B cell (primary cell): ENCODE data around the gene OVCA2. TPM values are rescaled to one million over a fixed set of nuclear protein-coding genes. Genes with fewer than 3 reads are reported as not detected.
A peak's percentile ranks its signal among the peaks of the same experiment; 100 is the strongest.

Experiments used
- ATAC-seq: fragments of 200-7000 bp; cut with Tn5 transposase; one replicate; pipeline ENCODE4 v1.10.0; 2021; ENCODE audit warnings: low read depth, mild to moderate bottlenecking, moderate number of reproducible peaks, moderate library complexity
- CTCF ChIA-PET: fragments of 350-600 bp; sonication (Branson Sonifier 250); formaldehyde crosslinking; loops from one replicate; lab custom pipeline; 2021; ENCODE audit warnings: antibody characterized with exemption, inconsistent platforms; lab: Charles Lee
- POLR2A ChIA-PET: fragments of 350-600 bp; sonication (Branson Sonifier 250); formaldehyde crosslinking; loops from one replicate; lab custom pipeline; 2021; ENCODE audit warnings: antibody characterized with exemption; lab: Charles Lee
- DNase-seq: peaks from one replicate; pipeline ENCODE4 v3.0.0; 2013
- H2AFZ ChIP-seq: 2 replicates; pipeline ENCODE4 v1.6.1; 2012; ENCODE audit warnings: mild to moderate bottlenecking, low read depth, low read length; ENCODE audit not compliant: insufficient read depth, poor library complexity, severe bottlenecking
- H3K27ac ChIP-seq, 2 donors: 1 replicate in 1 of 2; 2 replicates in 1 of 2; pipeline ENCODE4 v1.5.1; 2012 to 2013; ENCODE audit warnings: low read length in 2 of 2, mild to moderate bottlenecking in 2 of 2, moderate library complexity in 1 of 2
- H3K27me3 ChIP-seq, 4 experiments: fragments of 200-600 bp in 1 of 4; sonication (generic) in 1 of 4; replicated peaks in 1 of 4; 1 replicate in 2 of 4; 2 replicates in 2 of 4; pipeline versions ENCODE4 v1.6.1 to v1.7.0; 2013 to 2016; ENCODE audit warnings: low read length in 3 of 4, mild to moderate bottlenecking in 2 of 4, mixed read lengths in 1 of 4, moderate library complexity in 1 of 4; ENCODE audit not compliant: insufficient read depth in 4 of 4, control insufficient read depth in 3 of 4; ENCODE audit errors: control extremely low read depth in 1 of 4
- H3K36me3 ChIP-seq, 2 experiments: replicated peaks in 1 of 2; 1 replicate in 1 of 2; 2 replicates in 1 of 2; pipeline versions ENCODE4 v1.6.1 to v1.7.1; 2013; ENCODE audit warnings: low read length in 1 of 2; ENCODE audit not compliant: insufficient read depth in 2 of 2, control insufficient read depth in 1 of 2; ENCODE audit errors: control extremely low read depth in 1 of 2, extremely low read depth in 1 of 2
- H3K4me1 ChIP-seq, 2 donors: fragments of 200-600 bp in 1 of 2; sonication (generic) in 1 of 2; 1 replicate in 1 of 2; 2 replicates in 1 of 2; pipeline versions ENCODE4 v1.5.1 to v1.6.1; 2013 to 2017; ENCODE audit warnings: low read length in 2 of 2; ENCODE audit not compliant: control insufficient read depth in 2 of 2, insufficient read depth in 2 of 2
- H3K4me2 ChIP-seq: replicated peaks from 2 replicates; pipeline ENCODE3; 2012; ENCODE audit warnings: mild to moderate bottlenecking, low read depth, low read length; ENCODE audit not compliant: poor library complexity, severe bottlenecking
- H3K4me3 ChIP-seq, 5 experiments: fragments of 200-600 bp in 1 of 5; sonication (generic) in 1 of 5; 1 replicate in 3 of 5; 2 replicates in 2 of 5; pipeline versions ENCODE4 v1.5.1 to v1.7.0; 2011 to 2016; ENCODE audit warnings: low read length in 4 of 5, mild to moderate bottlenecking in 4 of 5, low read depth in 2 of 5, control low read depth in 1 of 5, moderate library complexity in 1 of 5; ENCODE audit not compliant: insufficient read depth in 1 of 5; ENCODE audit errors: control extremely low read depth in 1 of 5, extremely low read depth in 1 of 5
- H3K79me2 ChIP-seq: fragments of 200-600 bp; sonication (generic); one replicate; pipeline ENCODE4 v1.6.0; 2016; ENCODE audit warnings: low read length; ENCODE audit not compliant: control insufficient read depth, insufficient read depth
- H3K9ac ChIP-seq: fragments of 200-600 bp; sonication (generic); 2 replicates; pipeline ENCODE4 v1.6.1; 2017; ENCODE audit warnings: mild to moderate bottlenecking, low read length, moderate library complexity
- H3K9me3 ChIP-seq, 3 donors: one replicate each; pipeline versions ENCODE4 v1.6.1 to v1.7.1; 2013; ENCODE audit warnings: low read length in 2 of 3; ENCODE audit not compliant: control insufficient read depth in 2 of 3, insufficient read depth in 1 of 3; ENCODE audit errors: control extremely low read depth in 1 of 3
- H4K20me1 ChIP-seq: 2 replicates; pipeline ENCODE4 v1.6.0; 2012; ENCODE audit warnings: mild to moderate bottlenecking, low read length; ENCODE audit not compliant: insufficient read depth, control insufficient read depth, poor library complexity, severe bottlenecking
- H3K27ac Mint-ChIP-seq: one replicate; pipeline ENCODE4 v1.8.0; 2021; ENCODE audit warnings: mixed read lengths
- H3K27me3 Mint-ChIP-seq: one replicate; pipeline ENCODE4 v1.8.0; 2021; ENCODE audit warnings: mixed read lengths
- H3K4me1 Mint-ChIP-seq: one replicate; pipeline ENCODE4 v1.8.0; 2021; ENCODE audit warnings: mixed read lengths
- H3K4me3 Mint-ChIP-seq: one replicate; pipeline ENCODE4 v1.8.0; 2021; ENCODE audit warnings: mixed read lengths
- H3K9me3 Mint-ChIP-seq: one replicate; pipeline ENCODE4 v1.8.0; 2022; ENCODE audit warnings: mixed read lengths; ENCODE audit not compliant: insufficient read depth
- EZH2 ChIP-seq: IDR thresholded peaks from 2 replicates; pipeline ENCODE4 v1.6.1; 2012; ENCODE audit warnings: borderline replicate concordance, low read depth, mild to moderate bottlenecking, moderate library complexity, low read length; ENCODE audit not compliant: insufficient read depth, poor library complexity, severe bottlenecking
- WGBS: methylation state at CpG from one replicate; pipeline ENCODE4 v1.1.5; 2013; ENCODE audit warnings: missing lambda C conversion rate; ENCODE audit not compliant: insufficient coverage; 5-methylcytosine and 5-hydroxymethylcytosine counted together
- intact Hi-C: fragments of 100-400 bp; cut with micrococcal nuclease; formaldehyde crosslinking; loops from one replicate; pipeline ENCODE4 v1.10.0; 2022
- polyA plus RNA-seq: library from polyadenylated mRNA; depleted of rRNA; stranded (reverse); fragments of >200 nt; gene quantifications from 2 replicates; pipeline ENCODE4 v1.2.3, GENCODE V29; 2012
- total RNA-seq, 2 donors: library from RNA; stranded (reverse); fragments of 120-200 nt in 1 of 2; gene quantifications; 1 replicate in 1 of 2; 2 replicates in 1 of 2; pipeline versions ENCODE4 v1.2.3 to v1.2.4, GENCODE V29; 2013 to 2022
- TF ChIP-seq, protein P1 (sequence below): fragments of 200-600 bp; IDR thresholded peaks from one replicate; pipeline ENCODE4 v1.8.0; 2022; ENCODE audit warnings: antibody characterized with exemption, mild to moderate bottlenecking

The OVCA2 gene
- total and polyA plus RNA-seq, 2 donors (not counting 1 experiment from before 2014, with no cell fraction given): 23.2 to 43.9 TPM

DNA sequence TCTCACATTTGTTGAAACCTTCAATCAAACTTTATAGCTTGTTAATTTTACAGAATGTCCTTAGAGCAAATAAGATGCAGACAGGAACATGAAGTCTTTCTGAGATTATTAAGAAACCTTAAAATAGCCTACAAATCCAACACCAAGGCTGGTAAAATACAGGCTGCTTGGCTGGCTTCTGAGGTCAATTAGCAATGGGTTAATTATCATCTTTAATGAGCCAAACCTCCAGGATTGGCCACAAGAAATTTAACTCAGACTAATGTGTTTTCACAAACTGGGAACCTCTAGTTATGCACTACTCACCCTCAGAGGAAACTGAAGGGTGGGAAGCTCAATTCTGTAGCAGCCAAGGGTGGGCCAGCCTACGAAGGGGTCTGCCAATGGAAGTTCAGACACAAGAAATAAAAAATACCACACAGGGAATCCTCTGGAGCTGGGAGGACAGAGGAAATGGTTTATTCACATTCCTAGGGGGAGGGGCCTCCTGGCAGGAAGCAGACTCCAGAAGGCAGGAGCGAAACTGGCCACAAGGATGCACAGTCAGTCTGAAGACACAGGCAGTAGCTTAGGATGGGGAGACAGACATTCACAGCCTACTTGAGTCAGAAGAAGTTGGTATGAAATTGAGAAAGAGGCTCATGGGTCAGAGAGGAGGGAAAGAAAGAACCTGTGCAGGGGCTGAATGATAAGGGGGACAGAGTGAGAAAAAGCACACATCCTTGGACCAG, 49.1 kb downstream of the OVCA2 start:
- no peak overlapping the region for H3K27ac ChIP-seq

DNA sequence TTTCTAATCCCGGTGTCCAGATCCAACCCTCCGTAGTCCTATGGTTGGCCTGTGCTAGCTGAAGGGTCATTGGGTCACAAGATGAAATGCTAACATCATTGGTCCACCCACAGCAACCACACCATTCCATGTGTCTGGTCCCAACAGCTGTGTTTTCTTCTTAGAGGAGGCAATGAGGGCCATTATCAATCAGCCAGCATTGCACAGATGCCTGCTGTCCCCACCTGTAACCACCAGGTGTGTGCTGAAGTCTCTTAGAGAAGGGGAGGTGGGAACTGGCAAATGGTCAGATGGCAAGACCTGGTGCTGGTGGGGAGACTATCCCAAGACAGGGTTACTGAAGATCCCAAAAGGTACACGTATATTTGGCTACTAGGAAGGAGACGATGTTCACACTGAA, 50.4 kb downstream of the OVCA2 start:
- ChIA-PET CTCF (interaction anchor here (1.0 kb wide), 1 partner anchor 18 kb away, joined by 3 read pairs; no protein-coding TSS in a partner anchor), POLR2A (interaction anchor here (0.6 kb wide), 1 partner anchor 35 kb away, joined by 4 read pairs; no protein-coding TSS in a partner anchor)
- no peak for DNase-seq
- H4K20me1 ChIP-seq: no peaks in the 10 kb centered on the region
- no peak overlapping the region for H3K9ac ChIP-seq
- no peaks in the 10 kb centered on the region for H3K36me3 ChIP-seq
- Mint-ChIP-seq H3K9me3 (no peaks in the 10 kb centered on the region), H3K27ac (peak overlapping the region; percentile 17), H3K4me1 (peaks cover 39% of the 10 kb centered on the region), H3K27me3 (no peaks in the 10 kb centered on the region), H3K4me3 (no peak overlapping the region)
- 100% methylated on average over 4 of the region's 4 CpGs for WGBS
- H3K9me3 ChIP-seq: no peaks in the 10 kb centered on the region
- H3K4me3 ChIP-seq: no peak overlapping the region
- no peaks in the 10 kb centered on the region for H3K27me3 ChIP-seq
- H3K4me2 ChIP-seq: no peak overlapping the region
- no peaks in the 10 kb centered on the region for H3K79me2 ChIP-seq
- intact Hi-C loops: no loop called here
- no peak for ATAC-seq
- TF ChIP-seq, protein P1, sequence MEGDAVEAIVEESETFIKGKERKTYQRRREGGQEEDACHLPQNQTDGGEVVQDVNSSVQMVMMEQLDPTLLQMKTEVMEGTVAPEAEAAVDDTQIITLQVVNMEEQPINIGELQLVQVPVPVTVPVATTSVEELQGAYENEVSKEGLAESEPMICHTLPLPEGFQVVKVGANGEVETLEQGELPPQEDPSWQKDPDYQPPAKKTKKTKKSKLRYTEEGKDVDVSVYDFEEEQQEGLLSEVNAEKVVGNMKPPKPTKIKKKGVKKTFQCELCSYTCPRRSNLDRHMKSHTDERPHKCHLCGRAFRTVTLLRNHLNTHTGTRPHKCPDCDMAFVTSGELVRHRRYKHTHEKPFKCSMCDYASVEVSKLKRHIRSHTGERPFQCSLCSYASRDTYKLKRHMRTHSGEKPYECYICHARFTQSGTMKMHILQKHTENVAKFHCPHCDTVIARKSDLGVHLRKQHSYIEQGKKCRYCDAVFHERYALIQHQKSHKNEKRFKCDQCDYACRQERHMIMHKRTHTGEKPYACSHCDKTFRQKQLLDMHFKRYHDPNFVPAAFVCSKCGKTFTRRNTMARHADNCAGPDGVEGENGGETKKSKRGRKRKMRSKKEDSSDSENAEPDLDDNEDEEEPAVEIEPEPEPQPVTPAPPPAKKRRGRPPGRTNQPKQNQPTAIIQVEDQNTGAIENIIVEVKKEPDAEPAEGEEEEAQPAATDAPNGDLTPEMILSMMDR: no peak
- no peak for TF ChIP-seq EZH2
- H2AFZ ChIP-seq: no peak overlapping the region
- H3K27ac ChIP-seq: no peak overlapping the region
- H3K4me1 ChIP-seq: peaks cover 34 to 39% of the 10 kb centered on the region in 2 donors

More for the DNA sequence above, 49.1 kb downstream of the OVCA2 start:
- Histone ChIP-seq H3K4me1 (peaks cover 45 to 51% of the 10 kb centered on the region in 2 donors), H4K20me1 (no peaks in the 10 kb centered on the region), H3K9ac (no peak overlapping the region), H3K27me3 (no peaks in the 10 kb centered on the region), H3K36me3 (no peaks in the 10 kb centered on the region), H3K9me3 (no peaks in the 10 kb centered on the region), H2AFZ (no peak overlapping the region), H3K4me3 (no peak overlapping the region), H3K79me2 (no peaks in the 10 kb centered on the region), H3K4me2 (peak overlapping the region; percentile 73)
- TF ChIP-seq EZH2: no peak
- TF ChIP-seq, protein P1: no peak
- 80% methylated on average over 1 of the region's 2 CpGs for WGBS
- ChIA-PET CTCF (interaction anchor here (0.7 to 6.6 kb wide), 4 partner anchors 27 to 154 kb away, joined by 3 to 92 read pairs (median 23); partner anchors contain the start of gene HIC1), POLR2A (no interaction called here)
- Mint-ChIP-seq H3K27me3 (no peaks in the 10 kb centered on the region), H3K4me3 (peak overlapping the region; percentile 92), H3K9me3 (no peaks in the 10 kb centered on the region), H3K27ac (peak overlapping the region; percentile 51), H3K4me1 (peaks cover 52% of the 10 kb centered on the region)
- DNase-seq: no peak
- intact Hi-C loops: no loop called here
- ATAC-seq: no peak
